GM06990 (cell line): Measurements from ENCODE around the gene FKBP2.

Experiments used
- DNase-seq: peaks from one replicate; pipeline ENCODE4 v3.0.0-alpha.2; 2011; ENCODE audit not compliant: insufficient read length; ENCODE audit errors: extremely low read depth
- H3K27me3 ChIP-seq: replicated peaks from 2 replicates; pipeline ENCODE4 v1.6.0; 2011; ENCODE audit warnings: low read length; ENCODE audit not compliant: control insufficient read depth, insufficient read depth
- H3K36me3 ChIP-seq: 2 replicates; pipeline ENCODE4 v1.5.1; 2011; ENCODE audit warnings: low read length; ENCODE audit not compliant: control insufficient read depth, insufficient read depth
- H3K4me3 ChIP-seq: replicated peaks from 2 replicates; pipeline ENCODE4 v1.5.1; 2011; ENCODE audit warnings: low read depth, mild to moderate bottlenecking, control low read depth, low read length
- TF ChIP-seq, protein P1 (sequence below): IDR thresholded peaks from 2 replicates; pipeline ENCODE4 v1.5.1; 2011; ENCODE audit warnings: low read length, control low read depth, mild to moderate bottlenecking, inconsistent platforms; ENCODE audit not compliant: insufficient read depth, poor library complexity, severe bottlenecking

FKBP2 gene

DNA sequence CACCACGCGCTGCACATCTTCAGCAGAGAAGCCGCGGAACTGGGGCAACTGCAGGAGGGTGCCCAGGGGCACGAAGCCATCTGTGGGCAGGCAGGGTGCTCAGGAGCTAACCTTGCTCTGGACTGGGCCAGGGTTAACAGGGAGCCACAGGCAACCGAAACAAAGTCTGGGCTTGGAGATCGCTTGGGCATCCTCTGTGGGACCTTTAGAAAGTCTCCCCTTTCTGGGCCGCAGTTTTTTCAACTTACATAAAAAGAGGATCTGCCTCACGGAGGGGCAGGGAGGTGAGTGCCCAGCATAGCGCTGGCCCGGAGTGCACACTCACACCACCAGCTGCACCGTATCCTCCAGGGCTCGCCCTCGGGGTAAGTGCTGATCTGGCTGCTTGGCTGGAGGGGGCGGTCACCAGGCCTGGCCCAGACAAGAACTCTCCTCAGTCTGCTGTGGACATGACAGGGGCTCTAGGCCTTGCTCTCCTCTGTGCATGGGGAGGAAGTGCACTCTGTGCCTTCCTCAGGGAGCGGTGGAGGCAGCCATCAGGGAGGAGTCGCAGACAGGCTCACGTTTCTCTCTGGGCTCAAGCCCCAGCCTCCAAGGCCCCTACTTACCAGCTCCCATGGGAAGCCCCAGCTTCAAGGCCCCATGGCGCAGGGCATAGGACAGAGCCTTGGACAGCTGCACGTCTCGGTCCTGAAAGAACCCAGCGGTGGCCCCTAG is 15.8 kb upstream of the FKBP2 start:
- Histone ChIP-seq H3K27me3 (no peaks in the 10 kb centered on the region), H3K4me3 (peak overlapping the region; percentile 94), H3K36me3 (peaks cover 29% of the 10 kb centered on the region)
- no peak for DNase-seq
- TF ChIP-seq, protein P1, sequence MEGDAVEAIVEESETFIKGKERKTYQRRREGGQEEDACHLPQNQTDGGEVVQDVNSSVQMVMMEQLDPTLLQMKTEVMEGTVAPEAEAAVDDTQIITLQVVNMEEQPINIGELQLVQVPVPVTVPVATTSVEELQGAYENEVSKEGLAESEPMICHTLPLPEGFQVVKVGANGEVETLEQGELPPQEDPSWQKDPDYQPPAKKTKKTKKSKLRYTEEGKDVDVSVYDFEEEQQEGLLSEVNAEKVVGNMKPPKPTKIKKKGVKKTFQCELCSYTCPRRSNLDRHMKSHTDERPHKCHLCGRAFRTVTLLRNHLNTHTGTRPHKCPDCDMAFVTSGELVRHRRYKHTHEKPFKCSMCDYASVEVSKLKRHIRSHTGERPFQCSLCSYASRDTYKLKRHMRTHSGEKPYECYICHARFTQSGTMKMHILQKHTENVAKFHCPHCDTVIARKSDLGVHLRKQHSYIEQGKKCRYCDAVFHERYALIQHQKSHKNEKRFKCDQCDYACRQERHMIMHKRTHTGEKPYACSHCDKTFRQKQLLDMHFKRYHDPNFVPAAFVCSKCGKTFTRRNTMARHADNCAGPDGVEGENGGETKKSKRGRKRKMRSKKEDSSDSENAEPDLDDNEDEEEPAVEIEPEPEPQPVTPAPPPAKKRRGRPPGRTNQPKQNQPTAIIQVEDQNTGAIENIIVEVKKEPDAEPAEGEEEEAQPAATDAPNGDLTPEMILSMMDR: no peak

DNA sequence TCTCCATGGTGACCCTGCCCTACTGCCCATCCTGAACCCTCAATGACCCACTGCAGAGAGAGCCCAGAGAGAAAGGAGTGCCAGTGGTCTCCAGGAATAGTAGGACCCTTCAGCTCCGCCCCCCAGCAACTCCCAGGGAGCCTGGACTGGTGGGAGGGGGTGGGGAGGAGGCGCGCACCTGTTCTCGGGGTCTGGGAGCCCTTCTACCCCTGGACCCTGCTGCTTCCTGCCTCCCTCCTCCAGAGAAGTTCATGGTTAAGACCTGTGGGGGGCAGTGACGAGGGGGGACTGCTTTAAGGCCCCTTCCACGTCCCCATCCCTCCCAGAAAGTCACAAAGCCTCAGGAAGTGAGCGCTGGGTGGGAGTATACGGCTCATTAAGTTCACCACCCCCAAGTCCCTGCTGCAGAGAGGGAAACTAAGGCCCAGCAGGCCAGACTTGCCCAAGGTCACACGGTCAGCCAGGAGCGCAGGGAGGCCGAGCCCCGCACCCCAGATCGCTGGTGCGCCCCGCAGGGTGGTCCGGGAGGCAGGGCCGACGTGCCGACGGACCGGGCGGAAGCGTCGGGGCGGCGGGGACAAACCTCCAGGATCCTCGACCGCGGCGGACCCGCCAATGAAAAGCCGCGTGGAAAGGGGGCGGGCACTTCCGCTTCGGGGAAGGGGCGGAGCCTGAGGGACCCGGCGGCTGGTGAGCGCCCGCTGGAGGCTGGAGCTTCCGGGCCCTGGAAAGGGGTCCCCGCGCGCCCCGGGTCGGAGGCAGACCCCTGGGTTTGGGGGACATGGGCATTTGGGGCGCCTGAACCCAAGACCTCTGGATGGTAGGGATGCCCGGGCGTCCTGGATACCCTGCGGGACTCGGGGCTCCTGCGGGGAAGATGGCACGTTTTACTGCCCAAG is 15.0 kb upstream of the FKBP2 start, which contains the start of the genes NUDT22 and TRPT1:
Gene NUDT22, plus strand, starts transcription at position 667 of the 899 bp plus-strand sequence. CDS start 379 bp downstream, outside the sequence.
Gene TRPT1, minus strand, starts transcription at position 579 of the 899 bp plus-strand sequence. Its CDS starts 326 bp downstream, at position 253.
- DNase-seq: peak; percentile 92
- peak within 1 kb of the TSS; percentile 94 for H3K4me3 ChIP-seq
- H3K36me3 ChIP-seq: peaks cover 22% of the 10 kb centered on the region
- no peaks in the 10 kb centered on the region for H3K27me3 ChIP-seq
- TF ChIP-seq, protein P1: peak; percentile 35

DNA sequence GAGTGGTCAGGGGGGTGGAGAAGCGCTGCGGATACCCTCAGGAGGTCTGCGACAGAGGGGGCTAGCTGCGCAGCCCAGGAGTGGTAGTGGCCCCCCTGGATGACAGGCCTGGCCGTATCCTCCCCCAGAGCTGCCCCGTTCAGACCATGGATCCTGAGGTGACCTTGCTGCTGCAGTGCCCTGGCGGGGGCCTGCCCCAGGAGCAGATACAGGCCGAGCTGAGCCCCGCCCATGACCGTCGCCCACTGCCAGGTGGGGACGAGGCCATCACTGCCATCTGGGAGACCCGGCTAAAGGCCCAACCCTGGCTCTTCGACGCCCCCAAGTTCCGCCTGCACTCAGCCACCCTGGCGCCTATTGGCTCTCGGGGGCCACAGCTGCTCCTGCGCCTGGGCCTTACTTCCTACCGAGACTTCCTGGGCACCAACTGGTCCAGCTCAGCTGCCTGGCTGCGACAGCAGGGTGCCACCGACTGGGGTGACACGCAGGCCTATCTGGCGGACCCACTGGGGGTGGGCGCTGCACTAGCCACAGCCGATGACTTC is 14.3 kb upstream of the FKBP2 start:
- peaks cover 17% of the 10 kb centered on the region for H3K36me3 ChIP-seq
- peak overlapping the region; percentile 94 for H3K4me3 ChIP-seq
- peak; percentile 82 for DNase-seq
- TF ChIP-seq, protein P1: peak; percentile 6
- no peaks in the 10 kb centered on the region for H3K27me3 ChIP-seq

DNA sequence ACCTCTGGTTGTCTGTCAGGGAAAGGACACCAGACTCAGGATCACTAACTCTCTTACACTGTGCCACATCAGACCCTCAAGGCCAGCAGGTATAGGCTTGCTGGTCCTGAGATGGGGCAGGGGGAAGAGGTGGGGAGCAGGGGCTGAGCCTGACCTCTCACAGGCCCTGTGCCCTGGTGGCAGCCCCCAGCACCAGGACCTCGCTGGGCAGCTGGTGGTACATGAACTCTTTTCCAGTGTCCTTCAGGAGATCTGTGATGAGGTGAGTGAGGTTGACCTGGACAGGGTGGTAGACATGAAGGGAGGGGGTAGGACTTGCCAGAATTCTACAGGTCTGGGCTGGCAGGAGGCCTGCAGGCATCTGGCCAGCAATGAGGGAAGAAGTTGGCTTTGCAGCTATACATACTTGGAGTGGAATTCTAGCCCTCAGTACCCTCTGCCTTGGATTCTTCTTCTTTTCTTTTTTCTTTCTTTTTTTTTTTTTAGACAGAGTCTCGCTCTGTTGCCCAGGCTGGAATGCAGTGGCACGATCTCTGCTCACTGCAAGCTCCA is 13.4 kb upstream of the FKBP2 start:
- DNase-seq: no peak
- H3K4me3 ChIP-seq: peak overlapping the region; percentile 94
- H3K27me3 ChIP-seq: no peaks in the 10 kb centered on the region

DNA sequence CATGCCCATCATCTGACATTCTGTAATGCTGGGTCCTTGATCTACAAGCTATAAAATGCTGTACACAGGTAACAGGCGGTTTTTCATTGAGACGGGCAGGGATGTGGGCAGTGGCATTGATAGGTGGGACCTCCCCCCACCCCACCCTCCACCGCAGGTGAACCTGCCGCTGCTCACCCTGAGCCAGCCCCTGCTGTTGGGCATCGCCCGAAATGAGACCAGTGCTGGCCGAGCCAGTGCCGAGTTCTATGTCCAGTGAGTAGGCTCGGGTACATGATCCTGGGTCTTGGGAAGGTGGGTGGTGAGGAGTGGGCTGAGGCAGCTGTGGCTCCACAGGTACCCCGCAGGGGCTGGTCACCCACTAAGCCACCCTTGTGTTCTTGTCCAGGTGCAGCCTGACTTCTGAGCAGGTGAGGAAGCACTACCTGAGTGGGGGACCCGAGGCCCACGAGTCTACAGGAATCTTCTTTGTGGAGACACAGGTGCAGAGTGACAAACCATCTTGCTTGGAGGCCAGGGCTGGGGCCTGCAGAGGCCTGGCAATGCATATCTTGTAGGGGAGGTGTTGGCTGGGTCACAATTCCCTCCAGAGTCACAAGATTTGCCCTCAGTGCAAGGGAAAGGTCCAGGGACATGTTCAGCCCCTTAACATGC is 11.7 kb upstream of the FKBP2 start:
- H3K4me3 ChIP-seq: no peak overlapping the region
- peaks cover 3% of the 10 kb centered on the region for H3K36me3 ChIP-seq
- TF ChIP-seq, protein P1: no peak
- DNase-seq: no peak
- H3K27me3 ChIP-seq: no peaks in the 10 kb centered on the region

More for the DNA sequence above, 13.4 kb upstream of the FKBP2 start:
- TF ChIP-seq, protein P1: no peak
- peaks cover 16% of the 10 kb centered on the region for H3K36me3 ChIP-seq
